ENCODE results near the gene DSCAML1. TPM values are rescaled to one million over a fixed set of nuclear protein-coding genes. Genes with fewer than 3 reads are reported as not detected.

Gene DSCAML1
- total and polyA plus RNA-seq, 2 of the 8 experiments (the other 6 are each of a cell fraction or from before 2014, with no cell fraction given), result 0.19 to 0.24 TPM

DNA sequence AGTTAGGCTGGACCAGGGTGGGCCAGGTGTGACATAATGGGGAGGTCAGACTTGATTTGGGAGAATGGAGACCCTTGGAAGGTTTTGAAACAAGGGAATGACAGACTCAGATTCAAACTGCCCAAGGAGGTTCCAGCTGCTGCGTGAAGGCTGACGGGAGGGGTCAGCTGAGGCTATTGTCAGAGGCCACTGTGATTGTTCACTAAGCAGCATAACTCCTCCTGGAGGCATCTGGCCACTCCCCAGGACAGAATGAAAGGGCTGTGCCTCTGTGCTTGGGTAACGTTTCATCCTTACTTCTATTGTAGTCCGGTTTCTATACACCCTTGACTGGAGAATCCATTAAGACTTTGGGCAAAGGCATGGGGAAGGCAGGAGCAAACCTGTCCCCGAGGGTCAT lies 126.6 kb downstream of the DSCAML1 start:
- 82% methylated on average over 3 of the region's 5 CpGs; no CpG with 5 or more reads in 1 of the 2 experiments for WGBS, 2 experiments (ENCODE audit: extremely low coverage in 1 of 2, insufficient coverage in 1 of 2, insufficient read length in 1 of 2, insufficient replicate concordance in 2 of 2, low coverage in 1 of 2, low lambda C conversion rate in 2 of 2, missing lambda C conversion rate in 1 of 2)

More for the DNA sequence above, 126.6 kb downstream of the DSCAML1 start:
- Histone ChIP-seq H4K20me1 (replicated peaks in 1 of 2; ENCODE audit: control insufficient read depth in 1 of 2, insufficient read depth in 2 of 2, low read length in 2 of 2) (peaks cover 0 to 2% of the 10 kb centered on the region in 2 experiments), H3K36me3 (ENCODE audit: control insufficient read depth in 2 of 4, insufficient read depth in 4 of 4, low read length in 3 of 4) (no peaks in the 10 kb centered on the region), H3K4ac (replicated peaks; ENCODE audit: insufficient read length, low read depth, low read length) (no peak overlapping the region), H3K4me1 (replicated peaks in 1 of 4; ENCODE audit: control insufficient read depth in 3 of 4, insufficient read depth in 4 of 4, low read length in 3 of 4) (peaks cover 9 to 13% (median 12%) of the 10 kb centered on the region in 4 experiments), H4K91ac (replicated peaks; ENCODE audit: insufficient read length, low read length) (peak overlapping the region; percentile 38), H3K18ac (ENCODE audit: extremely low read depth, low read length) (no peak overlapping the region), H3K23me2 (ENCODE audit: low read depth, low read length) (no peaks in the 10 kb centered on the region), H2BK5ac (ENCODE audit: low read depth, low read length) (no peak overlapping the region), H2BK20ac (ENCODE audit: low read length) (no peak overlapping the region), H3K4me3 (ENCODE audit: extremely low read depth in 1 of 4, insufficient read depth in 2 of 4, low read depth in 3 of 4, low read length in 4 of 4) (peak overlapping the region in 1 of 4 experiments; percentile 6; a peak in 1 of 8 replicates), H2BK12ac (ENCODE audit: low read depth, low read length) (no peak overlapping the region), H2AK5ac (ENCODE audit: low read depth, low read length) (no peak overlapping the region), H4K5ac (ENCODE audit: insufficient read length, low read depth, low read length) (no peak overlapping the region), H3K56ac (replicated peaks; ENCODE audit: insufficient read length, low read depth, low read length) (no peak overlapping the region), H3K79me2 (ENCODE audit: control insufficient read depth in 1 of 2, insufficient read depth in 2 of 2, low read length in 2 of 2) (no peaks in the 10 kb centered on the region), H3K23ac (ENCODE audit: insufficient read length) (no peak overlapping the region), H3K9ac (replicated peaks in 1 of 4; ENCODE audit: extremely low read depth in 1 of 4, low read depth in 3 of 4, low read length in 3 of 4) (no peak overlapping the region), H2BK15ac (ENCODE audit: low read length) (no peak overlapping the region), H3K14ac (ENCODE audit: insufficient read length) (no peak overlapping the region), H2AFZ (ENCODE audit: low read length) (no peak overlapping the region), H3K79me1 (ENCODE audit: low read depth, low read length) (no peaks in the 10 kb centered on the region), H3K9me3 (ENCODE audit: insufficient read depth in 2 of 2, low read depth in 1 of 2, low read length in 1 of 2) (no peaks in the 10 kb centered on the region), H2BK120ac (replicated peaks; ENCODE audit: low read depth, low read length) (no peak overlapping the region), H3K27me3 (replicated peaks in 1 of 4; ENCODE audit: control insufficient read depth in 3 of 4, extremely low read depth in 1 of 4, insufficient read depth in 3 of 4, low read length in 3 of 4) (no peaks in the 10 kb centered on the region; a peak in 1 of 7 replicates), H3K4me2 (ENCODE audit: insufficient read depth in 1 of 2, low read depth in 2 of 2, low read length in 2 of 2) (peak overlapping the region; percentile 30 to 51), H3K27ac (ENCODE audit: low read depth, low read length) (no peak overlapping the region), H4K8ac (ENCODE audit: extremely low read depth, insufficient read depth, low read length) (no peak overlapping the region)
- DNase-seq (ENCODE audit: low read depth in 1 of 2, low spot score in 2 of 2), result no peak
- ChIA-PET CTCF (ENCODE audit: partially characterized antibody) (interaction anchor here (0.6 to 1.3 kb wide), 5 partner anchors 16 to 139 kb away, joined by 3 to 4 read pairs (median 3); no protein-coding TSS in a partner anchor), POLR2A (ENCODE audit: partially characterized antibody) (no interaction called here)
- no peak for FAIRE-seq
- TF ChIP-seq SIRT6 (IDR thresholded peaks at IDR 0.05; ENCODE audit: low read length) (no peak), TCF12 (IDR thresholded peaks at IDR 0.05; ENCODE audit: low read depth, low read length) (no peak), SP2 (IDR thresholded peaks at IDR 0.05; ENCODE audit: low read length) (no peak), GTF2F1 (IDR thresholded peaks at IDR 0.05; ENCODE audit: borderline replicate concordance, low read depth, low read length) (no peak)

Data from H1 (cell line).